Measurements from ENCODE around the gene ZNF567. TPM values are rescaled to one million over a fixed set of nuclear protein-coding genes. Genes with fewer than 3 reads are reported as not detected.

Gene ZNF567
- total and polyA plus RNA-seq, 2 of the 8 experiments (the other 6 are each of a cell fraction or from before 2014, with no cell fraction given) = 6.5 to 10.5 TPM

GRCh38 chr19:36709423-36709822, 22.0 kb downstream of the ZNF567 start:
- H3K4me2 ChIP-seq (ENCODE audit: insufficient read depth in 1 of 2, low read depth in 2 of 2, low read length in 2 of 2) = no peak overlapping the region
- H3K9me3 ChIP-seq (ENCODE audit: insufficient read depth in 2 of 2, low read depth in 1 of 2, low read length in 1 of 2) = peaks cover 62 to 63% of the 10 kb centered on the region in 2 experiments
- H2BK120ac ChIP-seq (replicated peaks; ENCODE audit: low read depth, low read length) = no peak overlapping the region
- POLR2A ChIA-PET (ENCODE audit: partially characterized antibody) = no interaction called here
- H3K4ac ChIP-seq (replicated peaks; ENCODE audit: insufficient read length, low read depth, low read length) = no peak overlapping the region
- CTCF ChIA-PET (ENCODE audit: partially characterized antibody) = no interaction called here
- H3K18ac ChIP-seq (ENCODE audit: extremely low read depth, low read length) = no peak overlapping the region
- no peak overlapping the region for H4K8ac ChIP-seq (ENCODE audit: extremely low read depth, insufficient read depth, low read length)
- 90% methylated on average over 2 of the region's 2 CpGs; no CpG with 5 or more reads in 1 of the 2 experiments for WGBS, 2 experiments (ENCODE audit: extremely low coverage in 1 of 2, insufficient coverage in 1 of 2, insufficient read length in 1 of 2, insufficient replicate concordance in 2 of 2, low coverage in 1 of 2, low lambda C conversion rate in 2 of 2, missing lambda C conversion rate in 1 of 2)
- H3K9ac ChIP-seq (replicated peaks in 1 of 4; ENCODE audit: extremely low read depth in 1 of 4, low read depth in 3 of 4, low read length in 3 of 4) = no peak overlapping the region
- H4K20me1 ChIP-seq (replicated peaks in 1 of 2; ENCODE audit: control insufficient read depth in 1 of 2, insufficient read depth in 2 of 2, low read length in 2 of 2) = no peaks in the 10 kb centered on the region
- no peak overlapping the region for H3K56ac ChIP-seq (replicated peaks; ENCODE audit: insufficient read length, low read depth, low read length)
- no peak overlapping the region for H3K14ac ChIP-seq (ENCODE audit: insufficient read length)
- H2AFZ ChIP-seq (ENCODE audit: low read length) = no peak overlapping the region
- H3K23me2 ChIP-seq (ENCODE audit: low read depth, low read length) = no peaks in the 10 kb centered on the region
- H3K79me2 ChIP-seq (ENCODE audit: control insufficient read depth in 1 of 2, insufficient read depth in 2 of 2, low read length in 2 of 2) = peaks cover 7 to 58% of the 10 kb centered on the region in 2 experiments
- H3K27ac ChIP-seq (ENCODE audit: low read depth, low read length) = no peak overlapping the region
- H2AK5ac ChIP-seq (ENCODE audit: low read depth, low read length) = no peak overlapping the region
- no peaks in the 10 kb centered on the region for H3K4me1 ChIP-seq (replicated peaks in 1 of 4; ENCODE audit: control insufficient read depth in 3 of 4, insufficient read depth in 4 of 4, low read length in 3 of 4)
- FAIRE-seq (no peak), DNase-seq (ENCODE audit: low read depth in 1 of 2, low spot score in 2 of 2) (no peak)
- H2BK12ac ChIP-seq (ENCODE audit: low read depth, low read length) = no peak overlapping the region
- no peak overlapping the region for H2BK20ac ChIP-seq (ENCODE audit: low read length)
- H2BK15ac ChIP-seq (ENCODE audit: low read length) = no peak overlapping the region
- no peak overlapping the region for H3K23ac ChIP-seq (ENCODE audit: insufficient read length)
- H3K36me3 ChIP-seq (ENCODE audit: control insufficient read depth in 2 of 4, insufficient read depth in 4 of 4, low read length in 3 of 4) = peaks cover 4 to 60% (median 37%) of the 10 kb centered on the region in 4 experiments; a peak in 7 of 8 replicates
- no peaks in the 10 kb centered on the region for H3K27me3 ChIP-seq (replicated peaks in 1 of 4; ENCODE audit: control insufficient read depth in 3 of 4, extremely low read depth in 1 of 4, insufficient read depth in 3 of 4, low read length in 3 of 4)
- H3K4me3 ChIP-seq (ENCODE audit: extremely low read depth in 1 of 4, insufficient read depth in 2 of 4, low read depth in 3 of 4, low read length in 4 of 4) = no peak overlapping the region
- H4K5ac ChIP-seq (ENCODE audit: insufficient read length, low read depth, low read length) = no peak overlapping the region
- no peak overlapping the region for H2BK5ac ChIP-seq (ENCODE audit: low read depth, low read length)
- H4K91ac ChIP-seq (replicated peaks; ENCODE audit: insufficient read length, low read length) = no peak overlapping the region
- peaks cover 5% of the 10 kb centered on the region; the same call in 1 of the 2 replicates for H3K79me1 ChIP-seq (ENCODE audit: low read depth, low read length)
- TF ChIP-seq TAF1 (IDR thresholded peaks at IDR 0.05; ENCODE audit: low read depth, low read length) (no peak), RNF2 (IDR thresholded peaks at IDR 0.05; ENCODE audit: borderline replicate concordance, low read depth, low read length, missing control alignments, poor library complexity, severe bottlenecking) (no peak), EGR1 (IDR thresholded peaks at IDR 0.05; ENCODE audit: borderline replicate concordance, low read depth, low read length) (no peak), CBX5 (IDR thresholded peaks at IDR 0.05; ENCODE audit: low read depth, low read length) (no peak), POLR2A (IDR thresholded peaks at IDR 0.05; ENCODE audit: control extremely low read depth in 1 of 2, low read depth in 2 of 2, low read length in 2 of 2) (no peak)

Measured in H1 (cell line).